Bronchus fibroblast of lung (primary cell): ENCODE data around the gene STX19. TPM values are rescaled to one million over a fixed set of nuclear protein-coding genes. Genes with fewer than 3 reads are reported as not detected.

Experiments used
- total RNA-seq: library from RNA; depleted of rRNA; stranded (reverse); fragments of >200 nt; gene quantifications from 2 replicates; pipeline ENCODE4 v1.2.3, GENCODE V29; 2015

Gene STX19, protein sequence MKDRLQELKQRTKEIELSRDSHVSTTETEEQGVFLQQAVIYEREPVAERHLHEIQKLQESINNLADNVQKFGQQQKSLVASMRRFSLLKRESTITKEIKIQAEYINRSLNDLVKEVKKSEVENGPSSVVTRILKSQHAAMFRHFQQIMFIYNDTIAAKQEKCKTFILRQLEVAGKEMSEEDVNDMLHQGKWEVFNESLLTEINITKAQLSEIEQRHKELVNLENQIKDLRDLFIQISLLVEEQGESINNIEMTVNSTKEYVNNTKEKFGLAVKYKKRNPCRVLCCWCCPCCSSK
- not detected in 2 replicates for total RNA-seq

GRCh38 chr3:94028093-94028837, at the start of gene STX19:
Gene STX19, minus strand, starts transcription at chr3:94028597. Its CDS starts 13,328 bp downstream, at chr3:94015269.

GRCh38 chr3:94062513-94063404, 34.4 kb upstream of the STX19 start, which contains the start of the genes DHFR2 and NSUN3:
Gene DHFR2, minus strand, starts transcription at chr3:94062916. Its CDS starts 1,405 bp downstream, at chr3:94061511.
Gene NSUN3, plus strand, starts transcription at chr3:94063061. Its CDS starts 66 bp downstream, at chr3:94063127.

DNA sequence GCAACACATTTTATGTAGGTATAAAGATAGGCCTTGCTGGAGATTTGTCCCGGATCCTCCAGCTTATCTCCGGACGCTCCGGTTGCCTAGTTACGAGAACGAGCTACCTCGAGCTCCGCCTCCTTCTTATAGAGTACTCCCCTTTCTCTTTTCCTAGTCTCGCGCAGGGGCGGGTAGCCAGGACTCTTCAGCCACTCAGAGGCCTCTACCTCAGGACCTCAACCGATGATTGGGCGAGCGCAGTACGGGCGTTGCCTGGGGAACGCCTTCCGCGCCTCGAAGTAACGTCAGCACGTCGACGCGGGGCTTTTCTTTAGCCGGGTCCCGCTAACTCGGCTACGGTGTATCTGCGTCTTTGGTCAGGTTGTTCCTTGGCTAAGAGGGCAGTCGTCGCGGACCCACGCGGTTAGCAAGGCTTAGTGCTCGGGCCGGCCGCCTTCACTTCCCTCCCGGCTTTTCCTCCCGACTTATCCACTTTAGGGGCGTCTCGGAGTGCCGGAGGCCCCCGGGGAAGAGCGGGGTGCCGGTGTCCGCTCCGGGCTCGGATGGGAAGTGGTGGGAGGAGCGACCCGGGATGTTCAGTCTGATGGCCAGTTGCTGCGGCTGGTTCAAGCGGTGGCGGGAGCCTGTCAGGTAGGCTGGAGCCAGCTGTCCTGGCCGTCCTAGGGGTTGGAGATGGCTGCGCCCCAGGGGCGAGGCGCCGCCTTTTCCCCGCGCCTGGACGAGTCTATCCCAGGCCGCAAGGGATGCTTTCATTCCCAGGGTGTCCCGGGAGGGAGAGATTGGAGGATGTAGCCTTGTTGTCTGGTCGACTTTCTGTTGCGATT, 48.3 kb downstream of the STX19 start, which contains the start of gene ARL13B:
ARL13B (plus strand) TSS at position 306 of the 827 bp plus-strand sequence; CDS start at position 575, 269 bp downstream.

GRCh38 chr3:93973131-93974126, 55.0 kb downstream of the STX19 start, which contains the start of gene PROS1:
Gene PROS1, minus strand, starts transcription at chr3:93973896. Its CDS starts 147 bp downstream, at chr3:93973749.

Other genes starting within 250 kb of the STX19 start
- gene PROS1, start 54.7 kb downstream of the STX19 start, total RNA-seq, result 8.6 and 11.9 TPM in 2 replicates
- 3.4 and 5.7 TPM in 2 replicates for gene ARL13B, start 48.4 kb downstream of the STX19 start, total RNA-seq
- gene DHFR2, start 34.3 kb upstream of the STX19 start, total RNA-seq, result 1.9 and 2.7 TPM in 2 replicates
- 3.3 and 8.2 TPM in 2 replicates for gene NSUN3, start 34.5 kb upstream of the STX19 start, total RNA-seq